Breast epithelium (tissue), 4 donors: Measurements from ENCODE around the gene MMP7. TPM values are rescaled to one million over a fixed set of nuclear protein-coding genes. Genes with fewer than 3 reads are reported as not detected.
A peak's percentile ranks its signal among the peaks of the same experiment; 100 is the strongest.

ENCODE experiments used
- DNase-seq, 2 donors: peaks; one replicate each; pipeline ENCODE4 v3.0.0-alpha.2; 2019; ENCODE audit warnings: low spot score in 2 of 2
- H3K27ac ChIP-seq, 2 donors: fragments of 200-600 bp; sonication (generic) in 1 of 2; one replicate each; pipeline ENCODE4 v1.5.1; 2016 to 2019; ENCODE audit warnings: mild to moderate bottlenecking in 1 of 2
- H3K27me3 ChIP-seq, 2 donors: fragments of 200-600 bp; sonication (generic) in 1 of 2; one replicate each; pipeline versions ENCODE4 v1.5.1 to v1.6.0; 2017 to 2019; ENCODE audit warnings: control low read depth in 1 of 2, mild to moderate bottlenecking in 1 of 2
- H3K36me3 ChIP-seq: fragments of 200-600 bp; one replicate; pipeline ENCODE4 v1.5.1; 2019
- H3K4me1 ChIP-seq, 2 donors: fragments of 200-600 bp; sonication (generic); one replicate each; pipeline ENCODE4 v1.5.1; 2016 to 2019; ENCODE audit warnings: control low read depth in 1 of 2
- H3K4me3 ChIP-seq, 3 donors: fragments of 200-600 bp; sonication (generic); 1 replicate in 2 of 3; 2 replicates in 1 of 3; pipeline ENCODE4 v1.5.1; 2016 to 2019; ENCODE audit warnings: mild to moderate bottlenecking in 3 of 3, moderate library complexity in 2 of 3
- H3K9me3 ChIP-seq, 2 donors: fragments of 200-600 bp; sonication (generic) in 1 of 2; one replicate each; pipeline ENCODE4 v1.5.1; 2016 to 2019; ENCODE audit warnings: control low read depth in 1 of 2
- POLR2A ChIP-seq: fragments of 450-650 bp; IDR thresholded peaks from one replicate; pipeline ENCODE4 v1.6.1; 2016; ENCODE audit warnings: antibody characterized with exemption, mild to moderate bottlenecking, moderate library complexity
- POLR2AphosphoS5 ChIP-seq, 3 donors: sonication (generic); formaldehyde crosslinking; IDR thresholded peaks; one replicate each; pipeline ENCODE4 v1.6.1; 2017; ENCODE audit warnings: antibody characterized with exemption in 3 of 3
- intact Hi-C: fragments of 100-400 bp; cut with DNase I; formaldehyde crosslinking; loops from one replicate; pipeline ENCODE4 v1.15.1; 2023; ENCODE audit warnings: low total_unique reads
- total RNA-seq, 3 donors: library from RNA; depleted of rRNA; stranded (reverse); fragments of >200 nt; gene quantifications; one replicate each; pipeline ENCODE4 v1.1.0, GENCODE V29; 2016
- TF ChIP-seq, protein P1 (sequence below), 3 donors: fragments of 450-650 bp; IDR thresholded peaks; one replicate each; pipeline ENCODE4 v1.5.1; 2016 to 2017; ENCODE audit warnings: antibody characterized with exemption in 3 of 3, mild to moderate bottlenecking in 3 of 3, moderate library complexity in 3 of 3

Gene MMP7
- total RNA-seq, 3 donors from 2014 or later = 2.1 to 1,213 (median 247) TPM

DNA sequence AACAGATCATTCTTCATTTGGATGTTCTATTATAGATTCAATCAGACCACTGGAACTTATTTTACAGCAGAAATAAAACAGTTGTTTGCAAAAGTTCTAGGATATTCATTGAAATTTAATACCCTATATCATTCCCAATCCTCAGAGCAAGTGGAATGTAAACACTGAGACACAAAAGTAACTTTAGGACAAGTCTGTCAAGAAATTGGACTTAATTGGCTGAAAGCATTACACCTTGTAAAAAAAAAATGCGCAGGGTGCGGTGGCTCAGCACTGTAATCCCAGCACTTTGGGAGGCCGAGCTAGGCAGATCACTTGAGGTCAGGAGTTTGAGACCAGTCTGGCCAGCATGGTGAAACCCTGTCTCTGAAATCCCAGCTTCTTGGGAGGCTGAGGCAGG, 48.1 kb downstream of the MMP7 start:
- intact Hi-C loops = no loop called here
- Histone ChIP-seq H3K4me1 (no peaks in the 10 kb centered on the region), H3K4me3 (no peak overlapping the region), H3K27ac (no peak overlapping the region), H3K36me3 (no peaks in the 10 kb centered on the region), H3K9me3 (no peaks in the 10 kb centered on the region), H3K27me3 (no peaks in the 10 kb centered on the region)
- TF ChIP-seq POLR2AphosphoS5 (IDR thresholded peaks at IDR 0.05) = no peak
- TF ChIP-seq, protein P1, sequence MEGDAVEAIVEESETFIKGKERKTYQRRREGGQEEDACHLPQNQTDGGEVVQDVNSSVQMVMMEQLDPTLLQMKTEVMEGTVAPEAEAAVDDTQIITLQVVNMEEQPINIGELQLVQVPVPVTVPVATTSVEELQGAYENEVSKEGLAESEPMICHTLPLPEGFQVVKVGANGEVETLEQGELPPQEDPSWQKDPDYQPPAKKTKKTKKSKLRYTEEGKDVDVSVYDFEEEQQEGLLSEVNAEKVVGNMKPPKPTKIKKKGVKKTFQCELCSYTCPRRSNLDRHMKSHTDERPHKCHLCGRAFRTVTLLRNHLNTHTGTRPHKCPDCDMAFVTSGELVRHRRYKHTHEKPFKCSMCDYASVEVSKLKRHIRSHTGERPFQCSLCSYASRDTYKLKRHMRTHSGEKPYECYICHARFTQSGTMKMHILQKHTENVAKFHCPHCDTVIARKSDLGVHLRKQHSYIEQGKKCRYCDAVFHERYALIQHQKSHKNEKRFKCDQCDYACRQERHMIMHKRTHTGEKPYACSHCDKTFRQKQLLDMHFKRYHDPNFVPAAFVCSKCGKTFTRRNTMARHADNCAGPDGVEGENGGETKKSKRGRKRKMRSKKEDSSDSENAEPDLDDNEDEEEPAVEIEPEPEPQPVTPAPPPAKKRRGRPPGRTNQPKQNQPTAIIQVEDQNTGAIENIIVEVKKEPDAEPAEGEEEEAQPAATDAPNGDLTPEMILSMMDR (IDR thresholded peaks at IDR 0.05) = no peak
- DNase-seq = no peak

DNA sequence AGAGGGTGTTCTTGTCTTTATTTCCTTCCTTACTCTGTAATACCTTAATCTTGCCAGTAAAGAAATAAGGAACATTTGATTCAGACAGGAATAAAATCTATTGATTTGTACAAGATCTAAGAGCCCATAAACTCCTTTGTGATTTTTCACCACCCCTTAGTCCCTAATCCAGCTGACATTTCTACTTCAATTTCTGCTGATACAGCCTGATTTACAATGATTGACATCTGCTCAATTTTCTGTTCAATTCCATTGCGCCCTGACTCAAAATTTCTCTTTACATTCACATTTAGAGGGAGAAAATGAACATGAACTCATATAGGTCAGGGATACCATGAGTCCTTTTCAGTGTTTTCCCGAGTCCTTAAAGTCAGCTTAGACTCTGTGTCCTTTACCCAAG, 50.8 kb downstream of the MMP7 start:
- Histone ChIP-seq H3K4me3 (no peak overlapping the region), H3K4me1 (no peaks in the 10 kb centered on the region), H3K27ac (peak overlapping the region; percentile 26 to 52), H3K9me3 (no peaks in the 10 kb centered on the region), H3K27me3 (no peaks in the 10 kb centered on the region), H3K36me3 (no peaks in the 10 kb centered on the region)
- DNase-seq = no peak
- intact Hi-C loops = no loop called here
- TF ChIP-seq POLR2AphosphoS5 (IDR thresholded peaks at IDR 0.05) (no peak), POLR2A (no peak)
- TF ChIP-seq, protein P1 (IDR thresholded peaks at IDR 0.05) = no peak

DNA sequence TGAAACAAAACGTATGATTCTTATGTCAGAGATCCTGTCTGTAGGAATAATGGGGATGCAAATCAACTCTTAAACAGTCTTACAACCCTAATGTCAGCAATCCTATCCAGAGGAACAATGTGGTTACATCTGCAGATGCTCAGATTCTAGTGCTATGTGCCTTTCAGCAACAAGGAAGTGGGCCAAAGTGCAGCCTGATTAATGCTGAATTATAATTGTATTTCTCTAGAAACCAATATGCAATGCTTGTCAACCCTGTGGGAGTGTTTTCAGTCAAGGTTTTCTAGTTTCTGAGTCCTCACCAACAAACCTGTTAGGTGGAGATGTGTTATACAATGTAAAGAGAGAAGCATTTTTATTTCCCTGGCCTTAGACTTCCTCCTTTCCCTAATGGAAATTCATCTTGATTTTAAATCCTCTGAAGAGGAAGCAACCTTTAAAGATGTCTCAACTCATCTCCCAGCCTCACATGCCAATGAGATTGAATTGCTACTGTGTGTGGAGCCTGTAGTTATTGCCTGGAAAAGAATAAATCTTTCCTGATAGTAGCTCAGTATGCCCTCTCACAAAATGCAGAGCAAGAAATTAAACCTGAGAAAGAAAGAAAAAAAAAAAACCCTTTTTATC, 51.8 kb downstream of the MMP7 start:
- intact Hi-C loops = no loop called here
- TF ChIP-seq POLR2AphosphoS5 (IDR thresholded peaks at IDR 0.05) (no peak), POLR2A (no peak)
- TF ChIP-seq, protein P1 (IDR thresholded peaks at IDR 0.05) = no peak
- no peak for DNase-seq
- Histone ChIP-seq H3K4me1 (no peaks in the 10 kb centered on the region), H3K36me3 (no peaks in the 10 kb centered on the region), H3K9me3 (no peaks in the 10 kb centered on the region), H3K4me3 (no peak overlapping the region), H3K27me3 (no peaks in the 10 kb centered on the region), H3K27ac (peak overlapping the region in 1 of 2 donors; percentile 52)

DNA sequence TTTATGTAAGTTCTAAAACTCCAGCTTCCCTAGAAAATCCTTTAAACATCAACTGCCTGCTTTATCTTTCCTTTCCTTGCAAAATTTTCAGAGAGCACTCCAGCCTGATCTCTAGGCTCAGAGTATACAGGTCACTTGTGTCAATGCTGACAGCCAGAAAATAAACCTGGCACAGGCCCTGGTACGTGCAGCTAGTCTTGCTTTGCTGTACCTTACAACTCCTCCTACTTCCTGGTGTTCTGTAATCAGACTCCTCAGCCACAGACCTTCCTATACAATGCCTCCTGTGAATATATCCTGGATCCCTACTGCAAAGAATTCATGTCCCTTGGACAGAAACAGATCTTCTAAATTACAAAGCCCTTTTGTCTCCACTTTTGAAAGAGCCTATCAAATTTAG, 53.7 kb downstream of the MMP7 start:
- Histone ChIP-seq H3K27me3 (no peaks in the 10 kb centered on the region), H3K36me3 (no peaks in the 10 kb centered on the region), H3K9me3 (no peaks in the 10 kb centered on the region), H3K27ac (peak overlapping the region; percentile 34 to 62), H3K4me3 (no peak overlapping the region), H3K4me1 (no peaks in the 10 kb centered on the region)
- TF ChIP-seq, protein P1 (IDR thresholded peaks at IDR 0.05) = no peak
- no peak for TF ChIP-seq POLR2A
- TF ChIP-seq POLR2AphosphoS5 (IDR thresholded peaks at IDR 0.05) = no peak
- intact Hi-C loops = no loop called here
- peak in 1 of 2 donors; percentile 50 for DNase-seq

DNA sequence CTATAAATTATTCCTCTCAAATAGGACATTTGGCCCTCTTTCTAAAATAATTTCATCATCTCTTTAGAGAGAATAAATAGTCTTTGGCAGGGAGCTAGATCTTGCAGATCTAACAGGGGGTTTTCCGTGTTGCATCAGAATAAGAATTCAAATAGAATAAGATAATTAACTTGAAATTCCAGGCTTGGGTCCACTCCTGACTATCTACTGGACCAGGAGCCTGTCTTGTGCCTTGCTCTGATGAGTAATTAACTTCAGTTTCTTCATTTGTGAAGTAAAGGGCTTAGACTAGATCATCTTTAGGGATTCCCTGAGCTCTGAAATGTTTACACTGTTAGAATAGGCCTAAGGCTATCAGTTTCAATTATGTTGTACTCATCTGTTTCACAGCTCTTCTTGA, 54.5 kb downstream of the MMP7 start:
- H3K4me1 ChIP-seq = no peaks in the 10 kb centered on the region
- H3K27ac ChIP-seq = peak overlapping the region in 1 of 2 donors; percentile 34
- H3K9me3 ChIP-seq = no peaks in the 10 kb centered on the region
- intact Hi-C loops = no loop called here
- TF ChIP-seq POLR2AphosphoS5 (IDR thresholded peaks at IDR 0.05) = no peak
- TF ChIP-seq, protein P1 (IDR thresholded peaks at IDR 0.05) = no peak
- TF ChIP-seq POLR2A = no peak
- H3K4me3 ChIP-seq = no peak overlapping the region
- no peak for DNase-seq
- no peaks in the 10 kb centered on the region for H3K36me3 ChIP-seq
- H3K27me3 ChIP-seq = no peaks in the 10 kb centered on the region
